Prostate gland (tissue), 2 donors: ENCODE measurements around the gene AOPEP.

Experiments
- CTCF ChIP-seq, 4 experiments: fragments of 200-600 bp in 2 of 4; fragments of 450-650 bp in 2 of 4; sonication (generic) in 2 of 4; IDR thresholded peaks; 1 replicate in 3 of 4; 2 replicates in 1 of 4; pipeline ENCODE4 v1.5.1; 2016 to 2019; ENCODE audit warnings: antibody characterized with exemption in 4 of 4, mild to moderate bottlenecking in 2 of 4, moderate library complexity in 2 of 4
- POLR2AphosphoS5 ChIP-seq: sonication (generic); formaldehyde crosslinking; IDR thresholded peaks from one replicate; pipeline ENCODE4 v1.6.1; 2017; ENCODE audit warnings: antibody characterized with exemption

GRCh38 chr9:95004411-95005277 lies 278.1 kb downstream of the AOPEP start:
- TF ChIP-seq CTCF (IDR thresholded peaks at IDR 0.05) (peak in 1 of 4 experiments; percentile 8), POLR2AphosphoS5 (no peak)
